WTC11 (cell line): ENCODE results near the gene SPACA7. TPM values are rescaled to one million over a fixed set of nuclear protein-coding genes. Genes with fewer than 3 reads are reported as not detected.

Source experiments
- ATAC-seq: fragments of 200-7000 bp; cut with Tn5 transposase; 2 replicates; pipeline ENCODE4 v1.10.0; 2021; ENCODE audit warnings: mild to moderate bottlenecking, moderate library complexity
- CTCF ChIA-PET: fragments of 300-600 bp; sonication (Branson Sonifier 250); formaldehyde crosslinking; loops from one replicate; lab custom pipeline; 2021; ENCODE audit warnings: antibody characterized with exemption; lab: Charles Lee
- POLR2A ChIA-PET: fragments of 350-600 bp; sonication (Branson Sonifier 250); formaldehyde crosslinking; loops from one replicate; lab custom pipeline; 2021; ENCODE audit warnings: antibody characterized with exemption; lab: Charles Lee
- DNase-seq: peaks from one replicate; pipeline ENCODE4 v3.0.0; 2021; ENCODE audit warnings: low spot score
- H3K27ac Mint-ChIP-seq: 2 replicates; pipeline ENCODE4 v1.8.0; 2021; ENCODE audit warnings: mixed read lengths
- H3K27me3 Mint-ChIP-seq: 2 replicates; pipeline ENCODE4 v1.8.0; 2021; ENCODE audit warnings: low read depth, mild to moderate bottlenecking, moderate library complexity, mixed read lengths
- H3K36me3 Mint-ChIP-seq: 2 replicates; pipeline ENCODE4 v1.8.0; 2021; ENCODE audit warnings: mixed read lengths
- H3K4me1 Mint-ChIP-seq: 2 replicates; pipeline ENCODE4 v1.8.0; 2022; ENCODE audit warnings: mixed read lengths
- H3K4me3 Mint-ChIP-seq: 2 replicates; pipeline ENCODE4 v1.8.0; 2021; ENCODE audit warnings: mild to moderate bottlenecking, moderate library complexity, mixed read lengths
- H3K9me3 Mint-ChIP-seq: 2 replicates; pipeline ENCODE4 v1.8.0; 2021; ENCODE audit warnings: mixed read lengths
- CREB1 ChIP-seq: sonication (generic); formaldehyde crosslinking; IDR thresholded peaks from 2 replicates; pipeline ENCODE4 v1.8.0; 2023; ENCODE audit warnings: mild to moderate bottlenecking, missing genetic modification reagents
- EMX1 ChIP-seq: fragments of 250-450 bp; sonication (Bioruptor Pico); IDR thresholded peaks from 2 replicates; pipeline ENCODE4 v1.8.0; 2021; ENCODE audit warnings: mild to moderate bottlenecking
- GRHL2 ChIP-seq: fragments of 250-450 bp; sonication (Bioruptor Pico); IDR thresholded peaks from 2 replicates; pipeline ENCODE4 v1.8.0; 2022; ENCODE audit warnings: mild to moderate bottlenecking, moderate library complexity; ENCODE audit not compliant: insufficient replicate concordance, severe bottlenecking
- JAZF1 ChIP-seq: fragments of 250-450 bp; sonication (Bioruptor Pico); IDR thresholded peaks from 2 replicates; pipeline ENCODE4 v1.9.0; 2021; ENCODE audit warnings: moderate library complexity, mild to moderate bottlenecking, inconsistent platforms
- MLX ChIP-seq: sonication (generic); formaldehyde crosslinking; IDR thresholded peaks from 2 replicates; pipeline ENCODE4 v1.8.1; 2023; ENCODE audit warnings: mild to moderate bottlenecking, missing genetic modification reagents, moderate library complexity
- MXD4 ChIP-seq: fragments of 250-450 bp; sonication (Bioruptor Pico); IDR thresholded peaks from 2 replicates; pipeline ENCODE4 v1.8.0; 2021; ENCODE audit warnings: mild to moderate bottlenecking, moderate library complexity, borderline replicate concordance
- MYBL2 ChIP-seq: sonication (generic); formaldehyde crosslinking; IDR thresholded peaks from 2 replicates; pipeline ENCODE4 v1.8.1; 2023; ENCODE audit warnings: mild to moderate bottlenecking, moderate library complexity, missing genetic modification reagents
- NR3C1 ChIP-seq: sonication (generic); formaldehyde crosslinking; conservative IDR thresholded peaks from 2 replicates; pipeline ENCODE4 v1.8.1; 2023; ENCODE audit warnings: low read depth, mild to moderate bottlenecking, missing genetic modification reagents
- OVOL2 ChIP-seq: fragments of 250-450 bp; sonication (Bioruptor Pico); IDR thresholded peaks from 2 replicates; pipeline ENCODE4 v1.9.0; 2021; ENCODE audit warnings: mild to moderate bottlenecking, borderline replicate concordance
- PRRX2 ChIP-seq: fragments of 250-450 bp; sonication (Bioruptor Pico); IDR thresholded peaks from 2 replicates; pipeline ENCODE4 v1.8.0; 2021; ENCODE audit warnings: mild to moderate bottlenecking
- SOX15 ChIP-seq: fragments of 250-450 bp; sonication (Bioruptor Pico); IDR thresholded peaks from 2 replicates; pipeline ENCODE4 v1.9.0; 2021; ENCODE audit warnings: mild to moderate bottlenecking
- TP53 ChIP-seq: sonication (generic); formaldehyde crosslinking; IDR thresholded peaks from 2 replicates; pipeline ENCODE4 v1.8.1; 2023; ENCODE audit warnings: mild to moderate bottlenecking, missing genetic modification reagents
- ZNF219 ChIP-seq: sonication (generic); formaldehyde crosslinking; IDR thresholded peaks from 2 replicates; pipeline ENCODE4 v1.8.0; 2023; ENCODE audit warnings: missing genetic modification reagents, mild to moderate bottlenecking, borderline replicate concordance
- ZNF232 ChIP-seq: sonication (generic); formaldehyde crosslinking; IDR thresholded peaks from 2 replicates; pipeline ENCODE4 v1.8.0; 2022; ENCODE audit warnings: mild to moderate bottlenecking, missing genetic modification reagents
- ZNF317 ChIP-seq: sonication (generic); formaldehyde crosslinking; IDR thresholded peaks from 2 replicates; pipeline ENCODE4 v1.8.1; 2023; ENCODE audit warnings: low read depth, mild to moderate bottlenecking, moderate library complexity, missing genetic modification reagents, borderline replicate concordance
- ZNF416 ChIP-seq: fragments of 250-450 bp; sonication (Bioruptor Pico); IDR thresholded peaks from 2 replicates; pipeline ENCODE4 v1.9.0; 2021; ENCODE audit warnings: mild to moderate bottlenecking, inconsistent platforms
- ZNF532 ChIP-seq: fragments of 250-450 bp; sonication (Bioruptor Pico); IDR thresholded peaks from 2 replicates; pipeline ENCODE4 v1.9.0; 2021; ENCODE audit warnings: mild to moderate bottlenecking, borderline replicate concordance
- total RNA-seq: library from RNA; stranded (reverse); gene quantifications from 3 replicates; pipeline ENCODE4 v1.2.3, GENCODE V29; 2021
- TF ChIP-seq, protein P1 (sequence below): sonication (generic); formaldehyde crosslinking; IDR thresholded peaks from 2 replicates; pipeline ENCODE4 v1.8.1; 2023; ENCODE audit warnings: mild to moderate bottlenecking, missing genetic modification reagents, moderate library complexity
- TF ChIP-seq, protein P2 (sequence below): fragments of 200-600 bp; IDR thresholded peaks from 2 replicates; pipeline ENCODE4 v1.8.0; 2022; ENCODE audit warnings: antibody characterized with exemption
- TF ChIP-seq, protein P3 (sequence below): fragments of 250-450 bp; sonication (Bioruptor Pico); IDR thresholded peaks from 2 replicates; pipeline ENCODE4 v2.1.2; 2022; ENCODE audit warnings: mild to moderate bottlenecking, moderate library complexity
- TF ChIP-seq, protein P4 (sequence below): sonication (generic); formaldehyde crosslinking; IDR thresholded peaks from 2 replicates; pipeline ENCODE4 v1.8.1; 2023; ENCODE audit warnings: mild to moderate bottlenecking, missing genetic modification reagents

Gene SPACA7
- total RNA-seq, 1 experiment from 2014 or later = not detected

DNA sequence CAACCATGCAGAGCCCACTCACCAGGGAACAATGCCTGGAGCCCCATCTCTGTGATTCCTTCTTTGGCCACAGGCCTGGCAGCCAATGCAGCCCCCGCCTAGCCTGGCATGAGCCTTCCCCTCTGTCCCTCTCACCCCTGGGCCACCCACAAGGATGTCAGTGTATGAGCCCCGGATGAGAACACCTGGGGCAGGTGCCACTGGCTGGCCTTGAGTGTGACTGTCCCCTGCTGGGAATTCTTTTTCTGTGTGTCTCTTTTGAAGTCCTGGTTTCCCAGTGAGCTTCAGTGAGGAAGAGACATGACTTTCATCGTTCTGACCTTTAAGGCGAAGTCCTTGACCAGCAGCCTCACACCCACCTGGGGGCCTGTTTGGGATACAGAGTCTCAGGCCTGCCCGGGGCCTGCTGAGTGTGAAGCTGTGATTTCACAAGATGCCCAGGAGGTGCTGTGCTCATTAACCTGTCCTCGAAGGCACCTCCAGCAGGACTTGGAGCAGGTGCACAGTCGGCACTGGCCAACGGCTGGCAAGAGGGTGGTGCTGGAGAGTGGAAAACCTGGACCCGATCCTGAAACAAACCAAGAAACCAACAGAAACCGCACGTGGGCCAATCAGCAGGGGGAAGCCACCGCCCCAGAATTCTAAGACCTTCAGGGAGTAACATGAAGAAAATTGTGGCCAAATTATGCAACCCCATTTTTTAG lies 27.4 kb upstream of the SPACA7 start (continued):
- TF ChIP-seq MLX (CRISPR knock-in tag) (no peak), ZNF232 (no peak)
- TF ChIP-seq, all 79 proteins: peak for 1

DNA sequence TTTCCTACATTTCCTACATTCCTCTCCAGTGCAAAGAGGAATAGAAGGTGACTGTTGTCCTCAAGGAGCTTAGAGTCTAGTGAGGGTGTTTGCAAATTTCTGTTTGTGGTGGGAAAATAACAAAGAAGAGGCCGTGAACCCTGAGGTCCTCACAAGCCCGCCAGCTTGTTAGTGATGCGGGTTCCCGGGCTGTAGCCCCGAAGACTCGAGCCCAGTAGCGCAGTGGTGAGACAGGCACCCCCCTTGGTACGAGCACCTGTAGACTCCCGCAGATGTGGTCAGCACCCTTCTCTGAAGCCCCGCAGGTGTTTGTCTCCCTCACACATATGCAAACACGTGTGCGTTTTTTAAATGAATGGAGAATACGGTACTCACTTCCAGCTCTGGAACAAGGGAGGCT lies 26.5 kb upstream of the SPACA7 start:
- DNase-seq (no peak), ATAC-seq (no peak)
- no peaks in the 10 kb centered on the region for H3K36me3 Mint-ChIP-seq
- H3K9me3 Mint-ChIP-seq = no peaks in the 10 kb centered on the region
- peaks cover 77% of the 10 kb centered on the region for H3K4me1 Mint-ChIP-seq
- CTCF ChIA-PET = no interaction called here
- H3K4me3 Mint-ChIP-seq = no peak overlapping the region
- TF ChIP-seq MXD4 (CRISPR knock-in tag) (no peak), ZNF416 (CRISPR knock-in tag) (no peak), TP53 (CRISPR knock-in tag) (no peak), CREB1 (no peak), ZNF317 (no peak), ZNF219 (CRISPR knock-in tag) (no peak), NR3C1 (CRISPR knock-in tag) (no peak), MYBL2 (no peak), PRRX2 (CRISPR knock-in tag) (no peak)
- TF ChIP-seq, protein P1, sequence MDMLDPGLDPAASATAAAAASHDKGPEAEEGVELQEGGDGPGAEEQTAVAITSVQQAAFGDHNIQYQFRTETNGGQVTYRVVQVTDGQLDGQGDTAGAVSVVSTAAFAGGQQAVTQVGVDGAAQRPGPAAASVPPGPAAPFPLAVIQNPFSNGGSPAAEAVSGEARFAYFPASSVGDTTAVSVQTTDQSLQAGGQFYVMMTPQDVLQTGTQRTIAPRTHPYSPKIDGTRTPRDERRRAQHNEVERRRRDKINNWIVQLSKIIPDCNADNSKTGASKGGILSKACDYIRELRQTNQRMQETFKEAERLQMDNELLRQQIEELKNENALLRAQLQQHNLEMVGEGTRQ = no peak
- TF ChIP-seq, protein P2, sequence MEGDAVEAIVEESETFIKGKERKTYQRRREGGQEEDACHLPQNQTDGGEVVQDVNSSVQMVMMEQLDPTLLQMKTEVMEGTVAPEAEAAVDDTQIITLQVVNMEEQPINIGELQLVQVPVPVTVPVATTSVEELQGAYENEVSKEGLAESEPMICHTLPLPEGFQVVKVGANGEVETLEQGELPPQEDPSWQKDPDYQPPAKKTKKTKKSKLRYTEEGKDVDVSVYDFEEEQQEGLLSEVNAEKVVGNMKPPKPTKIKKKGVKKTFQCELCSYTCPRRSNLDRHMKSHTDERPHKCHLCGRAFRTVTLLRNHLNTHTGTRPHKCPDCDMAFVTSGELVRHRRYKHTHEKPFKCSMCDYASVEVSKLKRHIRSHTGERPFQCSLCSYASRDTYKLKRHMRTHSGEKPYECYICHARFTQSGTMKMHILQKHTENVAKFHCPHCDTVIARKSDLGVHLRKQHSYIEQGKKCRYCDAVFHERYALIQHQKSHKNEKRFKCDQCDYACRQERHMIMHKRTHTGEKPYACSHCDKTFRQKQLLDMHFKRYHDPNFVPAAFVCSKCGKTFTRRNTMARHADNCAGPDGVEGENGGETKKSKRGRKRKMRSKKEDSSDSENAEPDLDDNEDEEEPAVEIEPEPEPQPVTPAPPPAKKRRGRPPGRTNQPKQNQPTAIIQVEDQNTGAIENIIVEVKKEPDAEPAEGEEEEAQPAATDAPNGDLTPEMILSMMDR = no peak
- TF ChIP-seq, protein P3, sequence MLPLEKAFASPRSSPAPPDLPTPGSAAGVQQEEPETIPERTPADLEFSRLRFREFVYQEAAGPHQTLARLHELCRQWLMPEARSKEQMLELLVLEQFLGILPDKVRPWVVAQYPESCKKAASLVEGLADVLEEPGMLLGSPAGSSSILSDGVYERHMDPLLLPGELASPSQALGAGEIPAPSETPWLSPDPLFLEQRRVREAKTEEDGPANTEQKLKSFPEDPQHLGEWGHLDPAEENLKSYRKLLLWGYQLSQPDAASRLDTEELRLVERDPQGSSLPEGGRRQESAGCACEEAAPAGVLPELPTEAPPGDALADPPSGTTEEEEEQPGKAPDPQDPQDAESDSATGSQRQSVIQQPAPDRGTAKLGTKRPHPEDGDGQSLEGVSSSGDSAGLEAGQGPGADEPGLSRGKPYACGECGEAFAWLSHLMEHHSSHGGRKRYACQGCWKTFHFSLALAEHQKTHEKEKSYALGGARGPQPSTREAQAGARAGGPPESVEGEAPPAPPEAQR (CRISPR knock-in tag) = no peak
- POLR2A ChIA-PET = interaction anchor here (0.6 kb wide), 1 partner anchor 55 kb away, joined by 9 read pairs; no protein-coding TSS in a partner anchor
- no peak overlapping the region for H3K27ac Mint-ChIP-seq
- peaks cover 29% of the 10 kb centered on the region for H3K27me3 Mint-ChIP-seq

GRCh38 chr13:112350300-112350699 lies 25.9 kb upstream of the SPACA7 start:
- ChIA-PET POLR2A (no interaction called here), CTCF (interaction anchor here (0.7 to 1.0 kb wide), 2 partner anchors 93 to 94 kb away, joined by 3 read pairs; no protein-coding TSS in a partner anchor)
- H3K36me3 Mint-ChIP-seq = no peaks in the 10 kb centered on the region
- H3K4me1 Mint-ChIP-seq = peaks cover 74% of the 10 kb centered on the region
- ATAC-seq = no peak
- TF ChIP-seq ZNF532 (CRISPR knock-in tag) = no peak
- TF ChIP-seq JAZF1 (CRISPR knock-in tag) = no peak
- TF ChIP-seq EMX1 (CRISPR knock-in tag) = no peak
- no peak for TF ChIP-seq GRHL2
- TF ChIP-seq OVOL2 = no peak
- TF ChIP-seq ZNF317 = no peak
- no peak for TF ChIP-seq SOX15 (CRISPR knock-in tag)
- TF ChIP-seq, protein P4, sequence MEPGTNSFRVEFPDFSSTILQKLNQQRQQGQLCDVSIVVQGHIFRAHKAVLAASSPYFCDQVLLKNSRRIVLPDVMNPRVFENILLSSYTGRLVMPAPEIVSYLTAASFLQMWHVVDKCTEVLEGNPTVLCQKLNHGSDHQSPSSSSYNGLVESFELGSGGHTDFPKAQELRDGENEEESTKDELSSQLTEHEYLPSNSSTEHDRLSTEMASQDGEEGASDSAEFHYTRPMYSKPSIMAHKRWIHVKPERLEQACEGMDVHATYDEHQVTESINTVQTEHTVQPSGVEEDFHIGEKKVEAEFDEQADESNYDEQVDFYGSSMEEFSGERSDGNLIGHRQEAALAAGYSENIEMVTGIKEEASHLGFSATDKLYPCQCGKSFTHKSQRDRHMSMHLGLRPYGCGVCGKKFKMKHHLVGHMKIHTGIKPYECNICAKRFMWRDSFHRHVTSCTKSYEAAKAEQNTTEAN (CRISPR knock-in tag) = no peak
- H3K27me3 Mint-ChIP-seq = peaks cover 26% of the 10 kb centered on the region
- H3K4me3 Mint-ChIP-seq = no peak overlapping the region
- H3K27ac Mint-ChIP-seq = no peak overlapping the region
- DNase-seq = no peak
- H3K9me3 Mint-ChIP-seq = no peaks in the 10 kb centered on the region
